Astrocyte (in vitro differentiated cells and primary cell): ENCODE measurements around the gene PAXIP1.

ENCODE experiments used
- EZH2 ChIP-seq: IDR thresholded peaks from 2 replicates; pipeline ENCODE4 v1.6.1; 2012; ENCODE audit warnings: mild to moderate bottlenecking, low read length, inconsistent platforms; ENCODE audit not compliant: insufficient read depth
- TF ChIP-seq, protein P1 (sequence below): IDR thresholded peaks from 2 replicates; pipeline ENCODE4 v1.5.1; 2011; ENCODE audit warnings: low read depth, mild to moderate bottlenecking, inconsistent platforms, low read length, moderate library complexity; ENCODE audit not compliant: insufficient read depth

- no peak for TF ChIP-seq EZH2
- TF ChIP-seq, protein P1, sequence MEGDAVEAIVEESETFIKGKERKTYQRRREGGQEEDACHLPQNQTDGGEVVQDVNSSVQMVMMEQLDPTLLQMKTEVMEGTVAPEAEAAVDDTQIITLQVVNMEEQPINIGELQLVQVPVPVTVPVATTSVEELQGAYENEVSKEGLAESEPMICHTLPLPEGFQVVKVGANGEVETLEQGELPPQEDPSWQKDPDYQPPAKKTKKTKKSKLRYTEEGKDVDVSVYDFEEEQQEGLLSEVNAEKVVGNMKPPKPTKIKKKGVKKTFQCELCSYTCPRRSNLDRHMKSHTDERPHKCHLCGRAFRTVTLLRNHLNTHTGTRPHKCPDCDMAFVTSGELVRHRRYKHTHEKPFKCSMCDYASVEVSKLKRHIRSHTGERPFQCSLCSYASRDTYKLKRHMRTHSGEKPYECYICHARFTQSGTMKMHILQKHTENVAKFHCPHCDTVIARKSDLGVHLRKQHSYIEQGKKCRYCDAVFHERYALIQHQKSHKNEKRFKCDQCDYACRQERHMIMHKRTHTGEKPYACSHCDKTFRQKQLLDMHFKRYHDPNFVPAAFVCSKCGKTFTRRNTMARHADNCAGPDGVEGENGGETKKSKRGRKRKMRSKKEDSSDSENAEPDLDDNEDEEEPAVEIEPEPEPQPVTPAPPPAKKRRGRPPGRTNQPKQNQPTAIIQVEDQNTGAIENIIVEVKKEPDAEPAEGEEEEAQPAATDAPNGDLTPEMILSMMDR = no peak
These were observed 106.8 kb downstream of the PAXIP1 start for GRCh38 chr7:154896076-154896475.
